Measurements from ENCODE around the gene MED26.

Gene MED26

DNA sequence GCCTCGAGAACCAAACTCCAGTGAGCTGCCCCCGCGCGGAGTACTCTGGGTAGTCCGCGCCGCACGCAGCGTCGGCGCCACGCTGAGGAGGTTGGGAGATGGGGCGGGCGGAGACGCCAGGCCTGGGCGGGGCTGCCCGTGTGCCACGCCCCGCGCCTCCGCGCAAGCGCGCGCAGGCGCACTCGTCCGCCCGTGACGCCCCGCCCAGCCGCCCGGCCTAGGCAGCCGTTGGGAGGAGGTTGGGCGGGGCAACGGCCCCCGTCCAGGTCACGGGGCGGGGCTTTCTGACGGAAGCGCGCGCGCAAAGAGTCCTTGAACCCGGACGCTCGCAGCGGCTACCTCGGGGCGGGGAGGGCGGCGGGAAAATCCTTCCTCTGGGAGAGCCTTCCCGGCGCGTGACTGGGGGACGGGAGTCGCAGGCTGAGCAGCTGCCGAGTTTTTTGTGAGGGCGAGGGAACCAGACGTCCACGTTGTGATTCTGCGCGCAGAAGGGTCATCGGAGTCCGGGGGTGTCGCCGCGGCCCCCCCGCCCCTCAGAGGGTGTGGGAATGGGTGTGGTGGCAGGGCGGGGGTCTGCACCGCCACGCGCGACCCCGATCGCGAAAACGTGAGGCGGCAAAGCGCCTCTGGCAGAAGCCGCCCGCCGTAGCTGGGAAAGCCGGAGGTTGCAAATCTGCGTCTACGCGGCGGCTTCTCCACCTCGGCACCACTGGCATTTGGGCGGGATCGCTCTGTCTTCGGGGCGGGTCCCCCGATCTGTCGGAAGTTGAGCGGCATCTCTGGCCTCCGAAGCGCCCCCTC is at the start of gene MED26 (continued):
- TF ChIP-seq, protein P1, sequence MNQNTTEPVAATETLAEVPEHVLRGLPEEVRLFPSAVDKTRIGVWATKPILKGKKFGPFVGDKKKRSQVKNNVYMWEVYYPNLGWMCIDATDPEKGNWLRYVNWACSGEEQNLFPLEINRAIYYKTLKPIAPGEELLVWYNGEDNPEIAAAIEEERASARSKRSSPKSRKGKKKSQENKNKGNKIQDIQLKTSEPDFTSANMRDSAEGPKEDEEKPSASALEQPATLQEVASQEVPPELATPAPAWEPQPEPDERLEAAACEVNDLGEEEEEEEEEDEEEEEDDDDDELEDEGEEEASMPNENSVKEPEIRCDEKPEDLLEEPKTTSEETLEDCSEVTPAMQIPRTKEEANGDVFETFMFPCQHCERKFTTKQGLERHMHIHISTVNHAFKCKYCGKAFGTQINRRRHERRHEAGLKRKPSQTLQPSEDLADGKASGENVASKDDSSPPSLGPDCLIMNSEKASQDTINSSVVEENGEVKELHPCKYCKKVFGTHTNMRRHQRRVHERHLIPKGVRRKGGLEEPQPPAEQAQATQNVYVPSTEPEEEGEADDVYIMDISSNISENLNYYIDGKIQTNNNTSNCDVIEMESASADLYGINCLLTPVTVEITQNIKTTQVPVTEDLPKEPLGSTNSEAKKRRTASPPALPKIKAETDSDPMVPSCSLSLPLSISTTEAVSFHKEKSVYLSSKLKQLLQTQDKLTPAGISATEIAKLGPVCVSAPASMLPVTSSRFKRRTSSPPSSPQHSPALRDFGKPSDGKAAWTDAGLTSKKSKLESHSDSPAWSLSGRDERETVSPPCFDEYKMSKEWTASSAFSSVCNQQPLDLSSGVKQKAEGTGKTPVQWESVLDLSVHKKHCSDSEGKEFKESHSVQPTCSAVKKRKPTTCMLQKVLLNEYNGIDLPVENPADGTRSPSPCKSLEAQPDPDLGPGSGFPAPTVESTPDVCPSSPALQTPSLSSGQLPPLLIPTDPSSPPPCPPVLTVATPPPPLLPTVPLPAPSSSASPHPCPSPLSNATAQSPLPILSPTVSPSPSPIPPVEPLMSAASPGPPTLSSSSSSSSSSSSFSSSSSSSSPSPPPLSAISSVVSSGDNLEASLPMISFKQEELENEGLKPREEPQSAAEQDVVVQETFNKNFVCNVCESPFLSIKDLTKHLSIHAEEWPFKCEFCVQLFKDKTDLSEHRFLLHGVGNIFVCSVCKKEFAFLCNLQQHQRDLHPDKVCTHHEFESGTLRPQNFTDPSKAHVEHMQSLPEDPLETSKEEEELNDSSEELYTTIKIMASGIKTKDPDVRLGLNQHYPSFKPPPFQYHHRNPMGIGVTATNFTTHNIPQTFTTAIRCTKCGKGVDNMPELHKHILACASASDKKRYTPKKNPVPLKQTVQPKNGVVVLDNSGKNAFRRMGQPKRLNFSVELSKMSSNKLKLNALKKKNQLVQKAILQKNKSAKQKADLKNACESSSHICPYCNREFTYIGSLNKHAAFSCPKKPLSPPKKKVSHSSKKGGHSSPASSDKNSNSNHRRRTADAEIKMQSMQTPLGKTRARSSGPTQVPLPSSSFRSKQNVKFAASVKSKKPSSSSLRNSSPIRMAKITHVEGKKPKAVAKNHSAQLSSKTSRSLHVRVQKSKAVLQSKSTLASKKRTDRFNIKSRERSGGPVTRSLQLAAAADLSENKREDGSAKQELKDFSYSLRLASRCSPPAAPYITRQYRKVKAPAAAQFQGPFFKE (tag by site-specific recombination; IDR thresholded peaks at IDR 0.05; ENCODE audit: borderline replicate concordance): 0 out of 2 replicates have a peak, but pooled peaks have one; percentile 48
- no peak for TF ChIP-seq OSR2 (tag by site-specific recombination; IDR thresholded peaks at IDR 0.05)
- TF ChIP-seq SETDB1 (IDR thresholded peaks at IDR 0.05; ENCODE audit: insufficient read length, low read length): no peak
- no peak for TF ChIP-seq ZSCAN16 (tag by site-specific recombination; IDR thresholded peaks at IDR 0.05)
- TF ChIP-seq ZBTB20 (tag by site-specific recombination; IDR thresholded peaks at IDR 0.05): peak; percentile 34; the same call in 1 of the 2 replicates
- no peak for TF ChIP-seq ZBTB21 (tag by site-specific recombination; IDR thresholded peaks at IDR 0.05)
- peak; percentile 22; the same call in 1 of the 2 replicates for TF ChIP-seq ZNF221 (tag by site-specific recombination; IDR thresholded peaks at IDR 0.05; ENCODE audit: borderline replicate concordance)
- TF ChIP-seq ZNF214 (tag by site-specific recombination; IDR thresholded peaks at IDR 0.05; ENCODE audit: borderline replicate concordance): no peak
- TF ChIP-seq, protein P2, sequence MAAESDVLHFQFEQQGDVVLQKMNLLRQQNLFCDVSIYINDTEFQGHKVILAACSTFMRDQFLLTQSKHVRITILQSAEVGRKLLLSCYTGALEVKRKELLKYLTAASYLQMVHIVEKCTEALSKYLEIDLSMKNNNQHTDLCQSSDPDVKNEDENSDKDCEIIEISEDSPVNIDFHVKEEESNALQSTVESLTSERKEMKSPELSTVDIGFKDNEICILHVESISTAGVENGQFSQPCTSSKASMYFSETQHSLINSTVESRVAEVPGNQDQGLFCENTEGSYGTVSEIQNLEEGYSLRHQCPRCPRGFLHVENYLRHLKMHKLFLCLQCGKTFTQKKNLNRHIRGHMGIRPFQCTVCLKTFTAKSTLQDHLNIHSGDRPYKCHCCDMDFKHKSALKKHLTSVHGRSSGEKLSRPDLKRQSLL (tag by site-specific recombination; IDR thresholded peaks at IDR 0.05): peak; percentile 15; the same call in 1 of the 2 replicates
- TF ChIP-seq KLF8 (tag by site-specific recombination; IDR thresholded peaks at IDR 0.05): peak; percentile 100
- no peak for TF ChIP-seq ZNF791 (tag by site-specific recombination; IDR thresholded peaks at IDR 0.05)
- TF ChIP-seq, protein P3, sequence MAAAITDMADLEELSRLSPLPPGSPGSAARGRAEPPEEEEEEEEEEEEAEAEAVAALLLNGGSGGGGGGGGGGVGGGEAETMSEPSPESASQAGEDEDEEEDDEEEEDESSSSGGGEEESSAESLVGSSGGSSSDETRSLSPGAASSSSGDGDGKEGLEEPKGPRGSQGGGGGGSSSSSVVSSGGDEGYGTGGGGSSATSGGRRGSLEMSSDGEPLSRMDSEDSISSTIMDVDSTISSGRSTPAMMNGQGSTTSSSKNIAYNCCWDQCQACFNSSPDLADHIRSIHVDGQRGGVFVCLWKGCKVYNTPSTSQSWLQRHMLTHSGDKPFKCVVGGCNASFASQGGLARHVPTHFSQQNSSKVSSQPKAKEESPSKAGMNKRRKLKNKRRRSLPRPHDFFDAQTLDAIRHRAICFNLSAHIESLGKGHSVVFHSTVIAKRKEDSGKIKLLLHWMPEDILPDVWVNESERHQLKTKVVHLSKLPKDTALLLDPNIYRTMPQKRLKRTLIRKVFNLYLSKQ (tag by site-specific recombination; IDR thresholded peaks at IDR 0.05; ENCODE audit: borderline replicate concordance): no peak
- TF ChIP-seq ZNF670 (tag by site-specific recombination; IDR thresholded peaks at IDR 0.05; ENCODE audit: low read depth): no peak
- no peak for TF ChIP-seq ZNF521 (tag by site-specific recombination; IDR thresholded peaks at IDR 0.05)
- no peak for TF ChIP-seq ZNF350 (tag by site-specific recombination; IDR thresholded peaks at IDR 0.05)
- TF ChIP-seq ZNF560 (tag by site-specific recombination; IDR thresholded peaks at IDR 0.05; ENCODE audit: borderline replicate concordance): no peak
- TF ChIP-seq ZNF76 (tag by site-specific recombination; IDR thresholded peaks at IDR 0.05; ENCODE audit: borderline replicate concordance, low read depth): peak; percentile 81
- no peak for TF ChIP-seq ZNF555 (tag by site-specific recombination; conservative IDR thresholded peaks at IDR 0.05)
- TF ChIP-seq, protein P4, sequence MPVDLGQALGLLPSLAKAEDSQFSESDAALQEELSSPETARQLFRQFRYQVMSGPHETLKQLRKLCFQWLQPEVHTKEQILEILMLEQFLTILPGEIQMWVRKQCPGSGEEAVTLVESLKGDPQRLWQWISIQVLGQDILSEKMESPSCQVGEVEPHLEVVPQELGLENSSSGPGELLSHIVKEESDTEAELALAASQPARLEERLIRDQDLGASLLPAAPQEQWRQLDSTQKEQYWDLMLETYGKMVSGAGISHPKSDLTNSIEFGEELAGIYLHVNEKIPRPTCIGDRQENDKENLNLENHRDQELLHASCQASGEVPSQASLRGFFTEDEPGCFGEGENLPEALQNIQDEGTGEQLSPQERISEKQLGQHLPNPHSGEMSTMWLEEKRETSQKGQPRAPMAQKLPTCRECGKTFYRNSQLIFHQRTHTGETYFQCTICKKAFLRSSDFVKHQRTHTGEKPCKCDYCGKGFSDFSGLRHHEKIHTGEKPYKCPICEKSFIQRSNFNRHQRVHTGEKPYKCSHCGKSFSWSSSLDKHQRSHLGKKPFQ (tag by site-specific recombination; IDR thresholded peaks at IDR 0.05): peak; percentile 33; the same call in 1 of the 2 replicates
- TF ChIP-seq ZFP37 (tag by site-specific recombination; IDR thresholded peaks at IDR 0.05): peak; percentile 86; the same call in 1 of the 2 replicates
- TF ChIP-seq ZNF629 (tag by site-specific recombination; IDR thresholded peaks at IDR 0.05): peak; percentile 72
- no peak for TF ChIP-seq ZNF530 (tag by site-specific recombination; IDR thresholded peaks at IDR 0.05; ENCODE audit: low read depth)
- TF ChIP-seq, protein P5, sequence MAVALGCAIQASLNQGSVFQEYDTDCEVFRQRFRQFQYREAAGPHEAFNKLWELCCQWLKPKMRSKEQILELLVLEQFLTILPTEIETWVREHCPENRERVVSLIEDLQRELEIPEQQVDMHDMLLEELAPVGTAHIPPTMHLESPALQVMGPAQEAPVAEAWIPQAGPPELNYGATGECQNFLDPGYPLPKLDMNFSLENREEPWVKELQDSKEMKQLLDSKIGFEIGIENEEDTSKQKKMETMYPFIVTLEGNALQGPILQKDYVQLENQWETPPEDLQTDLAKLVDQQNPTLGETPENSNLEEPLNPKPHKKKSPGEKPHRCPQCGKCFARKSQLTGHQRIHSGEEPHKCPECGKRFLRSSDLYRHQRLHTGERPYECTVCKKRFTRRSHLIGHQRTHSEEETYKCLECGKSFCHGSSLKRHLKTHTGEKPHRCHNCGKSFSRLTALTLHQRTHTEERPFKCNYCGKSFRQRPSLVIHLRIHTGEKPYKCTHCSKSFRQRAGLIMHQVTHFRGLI (tag by site-specific recombination; IDR thresholded peaks at IDR 0.05): peak; percentile 74; the same call in 1 of the 2 replicates
- peak; percentile 37; the same call in 1 of the 2 replicates for TF ChIP-seq GFI1B (tag by site-specific recombination; IDR thresholded peaks at IDR 0.05)
- TF ChIP-seq, protein P6, sequence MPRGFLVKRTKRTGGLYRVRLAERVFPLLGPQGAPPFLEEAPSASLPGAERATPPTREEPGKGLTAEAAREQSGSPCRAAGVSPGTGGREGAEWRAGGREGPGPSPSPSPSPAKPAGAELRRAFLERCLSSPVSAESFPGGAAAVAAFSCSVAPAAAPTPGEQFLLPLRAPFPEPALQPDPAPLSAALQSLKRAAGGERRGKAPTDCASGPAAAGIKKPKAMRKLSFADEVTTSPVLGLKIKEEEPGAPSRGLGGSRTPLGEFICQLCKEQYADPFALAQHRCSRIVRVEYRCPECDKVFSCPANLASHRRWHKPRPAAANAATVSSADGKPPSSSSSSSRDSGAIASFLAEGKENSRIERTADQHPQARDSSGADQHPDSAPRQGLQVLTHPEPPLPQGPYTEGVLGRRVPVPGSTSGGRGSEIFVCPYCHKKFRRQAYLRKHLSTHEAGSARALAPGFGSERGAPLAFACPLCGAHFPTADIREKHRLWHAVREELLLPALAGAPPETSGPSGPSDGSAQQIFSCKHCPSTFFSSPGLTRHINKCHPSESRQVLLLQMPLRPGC (tag by site-specific recombination; IDR thresholded peaks at IDR 0.05): peak; percentile 83; the same call in 1 of the 2 replicates

All from HEK293 (cell line).